T-helper 2 cell (primary cell): Measurements from ENCODE around the gene DTX3L.

Experiments
- DNase-seq, 5 experiments: peaks; one replicate each; pipeline versions ENCODE4 v3.0.0 to v3.0.0-alpha.2; 2012 to 2022
- total RNA-seq, 2 donors: gene quantifications; one replicate each; lab custom pipeline; 2026; lab: John Stamatoyannopoulos, UW

Gene DTX3L
- 41.2 to 86.3 reads per million in 2 donors for total RNA-seq

DNA sequence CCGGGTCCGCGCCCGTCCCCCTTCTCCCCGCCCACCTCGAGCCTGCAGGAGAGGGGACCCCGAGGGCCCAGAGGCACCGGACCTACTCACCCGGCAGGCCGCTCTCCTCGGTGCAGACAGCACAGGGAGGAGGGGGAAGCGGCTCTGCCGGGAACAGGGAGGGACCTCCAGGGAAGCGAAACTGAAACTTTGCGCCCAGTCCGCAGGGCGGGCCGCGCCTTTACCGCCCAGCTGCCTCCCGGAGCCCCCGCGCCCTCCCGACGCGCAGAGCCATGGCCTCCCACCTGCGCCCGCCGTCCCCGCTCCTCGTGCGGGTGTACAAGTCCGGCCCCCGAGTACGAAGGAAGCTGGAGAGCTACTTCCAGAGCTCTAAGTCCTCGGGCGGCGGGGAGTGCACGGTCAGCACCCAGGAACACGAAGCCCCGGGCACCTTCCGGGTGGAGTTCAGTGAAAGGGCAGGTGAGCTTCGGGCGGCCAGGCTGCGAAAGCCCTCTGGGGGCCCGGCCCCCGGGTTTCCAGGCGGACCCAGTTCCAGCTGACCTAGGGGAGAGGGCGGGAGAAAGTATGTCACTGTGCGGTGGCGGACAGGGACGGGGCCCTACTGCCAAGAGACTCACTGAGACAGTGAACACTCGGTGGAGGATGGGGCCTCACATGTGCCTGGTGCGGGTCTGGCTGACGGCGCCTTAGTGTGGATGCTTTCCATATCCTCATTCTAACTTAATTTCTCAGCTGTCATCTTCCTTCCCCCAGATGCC, at the start of gene DTX3L, which contains the start of gene PARP9:
DTX3L (plus strand) TSS at position 184 of the 758 bp plus-strand sequence; CDS start at position 273, 89 bp downstream.
PARP9 (minus strand) TSS at position 146 of the 758 bp plus-strand sequence. CDS start 4,680 bp downstream, outside the sequence.
- peak; percentile 52 to 83 (median 69) for DNase-seq

DNA sequence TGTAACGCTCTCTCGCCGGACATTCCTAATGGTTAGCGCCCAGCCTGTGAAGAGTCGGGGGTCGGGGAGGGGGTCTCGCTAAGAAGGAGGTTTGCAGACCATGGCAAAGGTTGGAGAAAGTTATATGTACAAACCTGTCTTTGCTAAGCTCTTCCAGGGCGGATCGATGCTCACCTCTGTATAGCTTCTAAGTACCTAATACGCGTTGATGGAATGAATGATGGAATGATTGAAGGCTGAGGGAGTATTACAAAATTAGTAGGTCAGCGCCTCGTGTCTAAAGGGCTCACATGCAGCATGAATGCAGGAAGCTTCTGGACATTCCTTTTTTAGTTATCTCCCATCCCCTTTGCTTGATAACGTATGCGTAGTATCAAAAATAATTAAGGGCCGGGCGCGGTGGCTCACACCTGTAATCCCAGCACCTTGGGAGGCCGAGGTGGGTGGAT, 49.1 kb upstream of the DTX3L start:
- DNase-seq, result no peak

DNA sequence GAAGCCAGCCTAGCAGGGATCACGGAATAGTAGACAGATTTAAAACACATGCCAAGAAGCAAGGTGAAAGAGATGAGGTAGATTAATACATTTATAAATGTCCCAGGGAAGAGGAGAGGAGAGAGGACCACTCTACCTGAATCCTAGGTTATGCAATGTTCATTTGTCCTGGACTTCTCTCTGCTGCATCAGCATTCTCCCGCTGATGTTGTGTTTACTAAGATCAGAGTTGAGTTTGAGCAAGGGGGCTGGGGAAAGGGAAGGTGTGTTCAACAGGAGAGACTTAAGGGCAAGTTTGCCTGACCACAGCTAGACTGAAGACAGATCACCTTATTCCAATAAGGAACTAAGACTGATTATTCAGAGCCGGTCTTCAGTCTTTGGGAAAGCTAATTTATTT, 48.3 kb upstream of the DTX3L start:
- DNase-seq, result no peak

- no peak for DNase-seq
These were observed 47.2 kb upstream of the DTX3L start for GRCh38 chr3:122516846-122517360.

DNA sequence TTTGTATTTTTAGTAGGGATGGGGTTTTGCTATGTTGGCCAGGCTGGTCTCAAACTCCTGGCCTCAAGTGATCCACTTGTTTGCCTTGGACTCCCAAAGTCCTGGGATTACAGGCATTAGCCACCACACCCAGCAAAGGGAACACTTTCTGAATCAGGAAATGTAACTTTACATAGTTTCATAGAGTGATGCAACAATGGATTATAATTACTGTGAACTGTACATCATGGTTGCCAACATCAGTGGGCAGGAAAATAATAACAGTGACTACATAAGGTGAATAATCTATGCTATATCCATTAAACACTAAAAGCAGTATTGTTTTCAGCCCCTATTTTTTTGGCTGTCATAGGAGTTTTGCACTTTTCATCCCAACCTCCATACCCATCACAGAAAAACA, 44.4 kb upstream of the DTX3L start:
- DNase-seq, result no peak

GRCh38 chr3:122520861-122521260, 43.3 kb upstream of the DTX3L start:
- no peak for DNase-seq

- no peak for DNase-seq
These were observed 40.8 kb upstream of the DTX3L start for GRCh38 chr3:122523317-122523716.

- no peak for DNase-seq
These were observed 34.0 kb upstream of the DTX3L start for GRCh38 chr3:122530164-122530563.

GRCh38 chr3:122533480-122533879, 30.7 kb upstream of the DTX3L start:
- no peak for DNase-seq

DNA sequence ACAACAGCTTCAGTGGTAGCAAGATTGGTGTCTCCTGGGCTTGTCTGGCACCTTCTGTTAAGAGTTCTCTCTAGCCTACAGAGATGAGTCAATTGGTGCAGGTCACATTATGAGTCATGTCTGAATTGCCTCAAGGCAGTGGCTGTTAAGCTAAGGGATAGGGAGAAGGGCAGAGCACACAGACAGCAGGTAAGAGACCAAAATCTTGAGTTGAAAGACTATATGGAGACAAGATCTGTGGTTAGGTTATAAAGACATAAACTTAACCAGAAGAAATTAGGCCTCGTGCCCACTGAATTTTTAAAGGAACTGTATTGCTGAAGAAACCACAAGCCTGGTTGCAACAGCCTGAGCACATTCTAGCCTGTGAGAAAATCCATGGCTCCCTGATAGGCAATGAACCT, 30.2 kb upstream of the DTX3L start:
- DNase-seq, result peak in 2 of 5 experiments; percentile 3 to 97

DNA sequence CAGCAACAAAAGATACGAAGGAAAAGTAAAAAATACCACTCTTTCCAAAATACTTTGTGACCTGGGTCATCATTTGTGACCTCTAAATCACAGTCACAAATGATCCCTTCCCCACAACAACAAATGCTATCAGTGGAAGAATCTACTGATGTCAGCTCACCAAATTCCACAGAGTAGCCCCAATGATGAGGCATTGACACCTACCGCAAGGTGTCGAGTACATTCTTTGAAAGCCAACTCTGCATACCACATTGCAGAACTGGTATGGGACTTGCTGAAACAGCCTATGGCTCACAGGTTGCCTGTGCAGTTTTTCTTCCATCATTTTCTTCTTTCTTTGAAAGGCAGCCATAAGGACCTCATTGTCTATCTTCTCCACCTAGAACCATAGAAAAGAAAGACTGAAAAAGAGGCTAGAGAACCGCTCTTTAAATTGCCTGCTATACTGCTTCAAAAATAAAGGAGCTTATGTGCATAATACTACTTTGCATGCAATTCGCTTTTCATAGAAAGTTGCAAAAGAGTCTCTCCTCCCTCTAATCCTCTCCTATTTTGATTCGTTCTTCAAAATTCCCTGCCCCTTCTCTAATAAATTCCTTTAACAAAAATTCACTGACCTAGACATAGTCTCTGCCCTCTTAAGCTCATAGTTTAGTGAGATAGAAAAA, 28.0 kb upstream of the DTX3L start:
- no peak for DNase-seq

- DNase-seq, result no peak
These were observed 27.5 kb upstream of the DTX3L start for GRCh38 chr3:122536632-122537001.

DNA sequence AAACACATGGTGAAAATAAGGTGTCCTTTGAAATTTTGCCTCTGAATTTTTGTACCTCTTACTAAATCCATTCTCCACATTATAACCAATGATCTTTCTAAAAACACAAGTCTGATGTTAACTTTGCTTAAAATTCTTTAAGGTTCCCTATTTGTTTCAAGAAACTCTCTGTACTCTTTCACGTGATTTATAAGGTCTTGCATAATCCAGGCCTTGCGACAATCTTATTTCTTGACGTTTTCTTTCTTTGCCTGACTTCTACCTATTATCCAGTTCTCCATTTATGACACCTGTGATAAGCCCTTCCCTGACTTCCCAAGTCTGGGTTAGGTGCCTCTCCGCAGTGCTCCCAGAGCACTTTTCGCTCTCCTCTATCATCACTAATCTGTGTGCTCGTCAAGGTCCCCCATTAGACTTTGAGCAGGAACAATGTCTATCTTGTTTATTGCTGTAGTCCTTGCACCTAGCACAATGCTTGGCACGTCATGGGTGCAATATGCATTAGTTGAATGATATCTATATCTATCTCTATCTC, 25.1 kb upstream of the DTX3L start:
- no peak for DNase-seq

GRCh38 chr3:122546151-122546550, 18.0 kb upstream of the DTX3L start:
- no peak for DNase-seq

- DNase-seq, result no peak
These were observed 16.1 kb upstream of the DTX3L start for GRCh38 chr3:122548076-122548475.

DNA sequence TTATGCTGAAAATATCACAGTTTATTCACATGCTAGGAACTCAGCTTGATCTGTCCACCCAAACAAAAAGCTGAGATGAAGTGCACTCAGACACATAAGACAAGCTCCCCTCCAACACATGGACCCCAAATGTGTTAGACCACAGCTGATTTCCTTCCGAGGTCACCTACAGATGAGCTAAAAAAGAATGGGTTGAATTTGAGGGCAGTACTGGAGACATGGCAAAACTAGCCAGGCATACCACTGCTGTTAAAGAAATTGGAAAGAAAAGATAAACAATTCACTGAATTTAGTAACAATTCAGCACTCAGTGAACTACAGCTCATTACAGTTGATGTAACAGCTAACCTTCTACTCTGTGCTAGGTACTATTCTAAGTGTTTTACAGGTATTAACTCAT, 15.5 kb upstream of the DTX3L start:
- DNase-seq, result no peak

DNA sequence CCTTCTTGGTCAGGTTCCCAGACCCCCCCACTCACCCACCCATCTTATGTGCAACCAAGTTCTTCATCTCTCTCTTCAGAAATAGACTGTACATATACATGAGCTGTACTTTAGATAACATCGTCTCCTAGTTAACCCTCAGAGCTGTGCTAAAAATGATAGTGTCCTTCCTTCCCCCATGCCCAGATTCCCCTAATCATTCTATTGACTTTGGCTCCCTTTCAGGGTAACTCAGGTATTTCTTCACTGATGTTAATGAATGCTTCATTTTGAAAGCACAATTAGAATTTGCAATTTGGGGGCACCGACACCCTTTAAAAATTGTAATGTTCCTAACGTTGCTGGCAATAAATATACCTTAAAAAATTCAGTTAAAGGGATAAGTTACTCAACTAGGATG, 11.0 kb upstream of the DTX3L start:
- no peak for DNase-seq

- DNase-seq, result no peak
These were observed 8.7 kb upstream of the DTX3L start for GRCh38 chr3:122555275-122556071.

- no peak for DNase-seq
These were observed 6.8 kb upstream of the DTX3L start for GRCh38 chr3:122557356-122557755.

- DNase-seq, result no peak
These were observed 5.5 kb upstream of the DTX3L start for GRCh38 chr3:122558605-122559004.

GRCh38 chr3:122559906-122560305, 4.2 kb upstream of the DTX3L start:
- no peak for DNase-seq

DNA sequence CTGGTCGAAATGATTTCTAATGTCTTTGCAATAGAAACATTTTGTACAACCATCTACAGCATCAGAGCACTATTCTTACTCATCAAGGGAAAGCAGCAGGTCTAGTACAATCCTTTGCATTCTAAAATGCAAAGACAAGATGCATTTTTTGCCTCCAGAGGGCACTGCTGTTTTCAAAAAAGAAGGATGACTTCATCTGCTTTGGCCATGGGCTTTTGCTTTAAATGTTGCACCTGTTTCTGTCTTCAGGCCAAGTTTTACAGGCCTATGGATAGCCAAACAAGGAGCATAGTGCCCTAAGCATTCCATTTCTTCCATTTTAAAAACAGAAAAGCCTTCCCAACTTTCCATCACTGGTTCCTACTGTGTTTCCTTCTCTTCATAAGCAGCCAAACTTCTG, 3.5 kb upstream of the DTX3L start:
- peak in 4 of 5 experiments; percentile 12 to 78 (median 34) for DNase-seq
